B cell (primary cell): Measurements from ENCODE around the gene CD300LD. TPM values are rescaled to one million over a fixed set of nuclear protein-coding genes. Genes with fewer than 3 reads are reported as not detected.

Experiments
- ATAC-seq: fragments of 200-7000 bp; cut with Tn5 transposase; one replicate; pipeline ENCODE4 v1.10.0; 2021; ENCODE audit warnings: low read depth, mild to moderate bottlenecking, moderate number of reproducible peaks, moderate library complexity
- CTCF ChIA-PET: fragments of 350-600 bp; sonication (Branson Sonifier 250); formaldehyde crosslinking; loops from one replicate; lab custom pipeline; 2021; ENCODE audit warnings: antibody characterized with exemption, inconsistent platforms; lab: Charles Lee
- POLR2A ChIA-PET: fragments of 350-600 bp; sonication (Branson Sonifier 250); formaldehyde crosslinking; loops from one replicate; lab custom pipeline; 2021; ENCODE audit warnings: antibody characterized with exemption; lab: Charles Lee
- DNase-seq: peaks from one replicate; pipeline ENCODE4 v3.0.0; 2013
- H2AFZ ChIP-seq: 2 replicates; pipeline ENCODE4 v1.6.1; 2012; ENCODE audit warnings: mild to moderate bottlenecking, low read depth, low read length; ENCODE audit not compliant: insufficient read depth, poor library complexity, severe bottlenecking
- H3K27ac ChIP-seq, 2 donors: 1 replicate in 1 of 2; 2 replicates in 1 of 2; pipeline ENCODE4 v1.5.1; 2012 to 2013; ENCODE audit warnings: low read length in 2 of 2, mild to moderate bottlenecking in 2 of 2, moderate library complexity in 1 of 2
- H3K27me3 ChIP-seq, 4 experiments: fragments of 200-600 bp in 1 of 4; sonication (generic) in 1 of 4; replicated peaks in 1 of 4; 1 replicate in 2 of 4; 2 replicates in 2 of 4; pipeline versions ENCODE4 v1.6.1 to v1.7.0; 2013 to 2016; ENCODE audit warnings: low read length in 3 of 4, mild to moderate bottlenecking in 2 of 4, mixed read lengths in 1 of 4, moderate library complexity in 1 of 4; ENCODE audit not compliant: insufficient read depth in 4 of 4, control insufficient read depth in 3 of 4; ENCODE audit errors: control extremely low read depth in 1 of 4
- H3K36me3 ChIP-seq, 2 experiments: replicated peaks in 1 of 2; 1 replicate in 1 of 2; 2 replicates in 1 of 2; pipeline versions ENCODE4 v1.6.1 to v1.7.1; 2013; ENCODE audit warnings: low read length in 1 of 2; ENCODE audit not compliant: insufficient read depth in 2 of 2, control insufficient read depth in 1 of 2; ENCODE audit errors: control extremely low read depth in 1 of 2, extremely low read depth in 1 of 2
- H3K4me1 ChIP-seq, 2 donors: fragments of 200-600 bp in 1 of 2; sonication (generic) in 1 of 2; 1 replicate in 1 of 2; 2 replicates in 1 of 2; pipeline versions ENCODE4 v1.5.1 to v1.6.1; 2013 to 2017; ENCODE audit warnings: low read length in 2 of 2; ENCODE audit not compliant: control insufficient read depth in 2 of 2, insufficient read depth in 2 of 2
- H3K4me2 ChIP-seq: replicated peaks from 2 replicates; pipeline ENCODE3; 2012; ENCODE audit warnings: mild to moderate bottlenecking, low read depth, low read length; ENCODE audit not compliant: poor library complexity, severe bottlenecking
- H3K4me3 ChIP-seq, 5 experiments: fragments of 200-600 bp in 1 of 5; sonication (generic) in 1 of 5; 1 replicate in 3 of 5; 2 replicates in 2 of 5; pipeline versions ENCODE4 v1.5.1 to v1.7.0; 2011 to 2016; ENCODE audit warnings: low read length in 4 of 5, mild to moderate bottlenecking in 4 of 5, low read depth in 2 of 5, control low read depth in 1 of 5, moderate library complexity in 1 of 5; ENCODE audit not compliant: insufficient read depth in 1 of 5; ENCODE audit errors: control extremely low read depth in 1 of 5, extremely low read depth in 1 of 5
- H3K79me2 ChIP-seq: fragments of 200-600 bp; sonication (generic); one replicate; pipeline ENCODE4 v1.6.0; 2016; ENCODE audit warnings: low read length; ENCODE audit not compliant: control insufficient read depth, insufficient read depth
- H3K9ac ChIP-seq: fragments of 200-600 bp; sonication (generic); 2 replicates; pipeline ENCODE4 v1.6.1; 2017; ENCODE audit warnings: mild to moderate bottlenecking, low read length, moderate library complexity
- H3K9me3 ChIP-seq, 3 donors: one replicate each; pipeline versions ENCODE4 v1.6.1 to v1.7.1; 2013; ENCODE audit warnings: low read length in 2 of 3; ENCODE audit not compliant: control insufficient read depth in 2 of 3, insufficient read depth in 1 of 3; ENCODE audit errors: control extremely low read depth in 1 of 3
- H4K20me1 ChIP-seq: 2 replicates; pipeline ENCODE4 v1.6.0; 2012; ENCODE audit warnings: mild to moderate bottlenecking, low read length; ENCODE audit not compliant: insufficient read depth, control insufficient read depth, poor library complexity, severe bottlenecking
- H3K27ac Mint-ChIP-seq: one replicate; pipeline ENCODE4 v1.8.0; 2021; ENCODE audit warnings: mixed read lengths
- H3K27me3 Mint-ChIP-seq: one replicate; pipeline ENCODE4 v1.8.0; 2021; ENCODE audit warnings: mixed read lengths
- H3K4me1 Mint-ChIP-seq: one replicate; pipeline ENCODE4 v1.8.0; 2021; ENCODE audit warnings: mixed read lengths
- H3K4me3 Mint-ChIP-seq: one replicate; pipeline ENCODE4 v1.8.0; 2021; ENCODE audit warnings: mixed read lengths
- H3K9me3 Mint-ChIP-seq: one replicate; pipeline ENCODE4 v1.8.0; 2022; ENCODE audit warnings: mixed read lengths; ENCODE audit not compliant: insufficient read depth
- CTCF ChIP-seq: fragments of 200-600 bp; IDR thresholded peaks from one replicate; pipeline ENCODE4 v1.8.0; 2022; ENCODE audit warnings: antibody characterized with exemption, mild to moderate bottlenecking
- EZH2 ChIP-seq: IDR thresholded peaks from 2 replicates; pipeline ENCODE4 v1.6.1; 2012; ENCODE audit warnings: borderline replicate concordance, low read depth, mild to moderate bottlenecking, moderate library complexity, low read length; ENCODE audit not compliant: insufficient read depth, poor library complexity, severe bottlenecking
- WGBS: methylation state at CpG from one replicate; pipeline ENCODE4 v1.1.5; 2013; ENCODE audit warnings: missing lambda C conversion rate; ENCODE audit not compliant: insufficient coverage; 5-methylcytosine and 5-hydroxymethylcytosine counted together
- intact Hi-C: fragments of 100-400 bp; cut with micrococcal nuclease; formaldehyde crosslinking; loops from one replicate; pipeline ENCODE4 v1.10.0; 2022
- polyA plus RNA-seq: library from polyadenylated mRNA; depleted of rRNA; stranded (reverse); fragments of >200 nt; gene quantifications from 2 replicates; pipeline ENCODE4 v1.2.3, GENCODE V29; 2012
- total RNA-seq, 2 donors: library from RNA; stranded (reverse); fragments of 120-200 nt in 1 of 2; gene quantifications; 1 replicate in 1 of 2; 2 replicates in 1 of 2; pipeline versions ENCODE4 v1.2.3 to v1.2.4, GENCODE V29; 2013 to 2022

Gene CD300LD
- total and polyA plus RNA-seq, 2 donors (not counting 1 experiment from before 2014, with no cell fraction given): not detected

- Mint-ChIP-seq H3K9me3 (no peaks in the 10 kb centered on the region), H3K4me3 (peak within 1 kb of the TSS; percentile 2), H3K4me1 (peaks cover 3% of the 10 kb centered on the region), H3K27ac (peak within 1 kb of the TSS; percentile 65), H3K27me3 (peaks cover 15% of the 10 kb centered on the region)
- WGBS: 62% methylated on average over 5 of the region's 5 CpGs
- Histone ChIP-seq H2AFZ (no peak within 1 kb of the TSS), H3K27me3 (peaks cover 0 to 4% (median 1%) of the 10 kb centered on the region in 4 experiments), H3K4me1 (peaks cover 4 to 19% of the 10 kb centered on the region in 2 donors), H3K79me2 (no peaks in the 10 kb centered on the region), H3K36me3 (no peaks in the 10 kb centered on the region), H3K9me3 (no peaks in the 10 kb centered on the region), H3K27ac (no peak within 1 kb of the TSS), H3K4me3 (no peak within 1 kb of the TSS), H3K9ac (no peak within 1 kb of the TSS), H4K20me1 (no peaks in the 10 kb centered on the region), H3K4me2 (no peak within 1 kb of the TSS)
- intact Hi-C loops: no loop called here
- ChIA-PET CTCF (interaction anchor here (1.2 kb wide), 1 partner anchor 13 kb away, joined by 3 read pairs; no protein-coding TSS in a partner anchor), POLR2A (no interaction called here)
- TF ChIP-seq CTCF (no peak), EZH2 (no peak)
- no peak for DNase-seq
- ATAC-seq: peak; percentile 21
Measured at GRCh38 chr17:74545843-74546230, 46.2 kb downstream of the CD300LD start, which contains the start of gene CD300C. TSS of gene CD300C (minus strand) at chr17:74546115. CDS start at chr17:74545782, 333 bp downstream.

GRCh38 chr17:74544991-74545842, 46.9 kb downstream of the CD300LD start:
- Histone ChIP-seq H2AFZ (no peak overlapping the region), H3K9ac (no peak overlapping the region), H3K4me2 (no peak overlapping the region), H4K20me1 (no peaks in the 10 kb centered on the region), H3K9me3 (no peaks in the 10 kb centered on the region), H3K27me3 (peaks cover 0 to 4% (median 1%) of the 10 kb centered on the region in 4 experiments), H3K4me3 (no peak overlapping the region), H3K79me2 (no peaks in the 10 kb centered on the region), H3K27ac (no peak overlapping the region), H3K36me3 (no peaks in the 10 kb centered on the region), H3K4me1 (peaks cover 4 to 19% of the 10 kb centered on the region in 2 donors)
- CTCF ChIA-PET: interaction anchor here (1.2 kb wide), 1 partner anchor 12 kb away, joined by 3 read pairs; no protein-coding TSS in a partner anchor
- TF ChIP-seq CTCF (no peak), EZH2 (no peak)
- 79% methylated on average over 16 of the region's 16 CpGs for WGBS
- intact Hi-C loops: no loop called here
- ATAC-seq (no peak), DNase-seq (no peak)
- POLR2A ChIA-PET: no interaction called here
- Mint-ChIP-seq H3K9me3 (no peaks in the 10 kb centered on the region), H3K4me3 (peak overlapping the region; percentile 2), H3K27ac (peak overlapping the region; percentile 65), H3K27me3 (peaks cover 16% of the 10 kb centered on the region), H3K4me1 (peaks cover 3% of the 10 kb centered on the region)
